Kasumi-1 (cell line): ENCODE results near the gene ATG3.
"Not testable (repeated sequence)": the region's sequence is repeated elsewhere in the genome, so short reads cannot be mapped to it uniquely, and the experiment has no call there.

Experiments
- DNase-seq, 2 experiments: peaks; one replicate each; lab custom pipeline; 2025; lab: John Stamatoyannopoulos, UW

Gene ATG3

GRCh38 chr3:112498914-112499711 lies 62.6 kb downstream of the ATG3 start, which contains the start of gene BTLA:
Gene BTLA (minus strand): TSS chr3:112499472. CDS start chr3:112499358, 114 bp downstream.
- peak in 1 of 2 experiments; percentile 12 for DNase-seq

- no peak for DNase-seq
Observed at GRCh38 chr3:112497897-112498548, 63.7 kb downstream of the ATG3 start.

GRCh38 chr3:112496366-112497067 lies 65.2 kb downstream of the ATG3 start:
- DNase-seq = no peak

GRCh38 chr3:112494448-112494767 lies 67.4 kb downstream of the ATG3 start:
- not testable (repeated sequence) for DNase-seq

- no peak for DNase-seq
Observed at GRCh38 chr3:112492124-112492523, 69.6 kb downstream of the ATG3 start.

- no peak for DNase-seq
Observed at GRCh38 chr3:112491373-112491772, 70.4 kb downstream of the ATG3 start.

- no peak for DNase-seq
Observed at GRCh38 chr3:112489674-112490479, 71.9 kb downstream of the ATG3 start.

GRCh38 chr3:112486811-112487505 lies 74.8 kb downstream of the ATG3 start:
- DNase-seq = no peak

- no peak for DNase-seq
Observed at GRCh38 chr3:112484352-112484751, 77.4 kb downstream of the ATG3 start.

GRCh38 chr3:112482675-112483074 lies 79.1 kb downstream of the ATG3 start:
- no peak for DNase-seq
